CD14-positive monocyte (primary cell): ENCODE results near the gene PXDN. TPM values are rescaled to one million over a fixed set of nuclear protein-coding genes. Genes with fewer than 3 reads are reported as not detected.

ENCODE experiments used
- DNase-seq, 3 donors: peaks; one replicate each; pipeline ENCODE4 v3.0.0-alpha.2; 2011 to 2022
- H2AFZ ChIP-seq: 2 replicates; pipeline ENCODE4 v1.6.0; 2012; ENCODE audit warnings: mild to moderate bottlenecking, low read depth, low read length, inconsistent platforms; ENCODE audit not compliant: insufficient read depth, poor library complexity, severe bottlenecking
- H3K27ac ChIP-seq, 2 donors: 1 replicate in 1 of 2; 2 replicates in 1 of 2; pipeline ENCODE4 v1.5.1; 2012 to 2013; ENCODE audit warnings: low read length in 2 of 2, control low read depth in 1 of 2, inconsistent platforms in 1 of 2, low read depth in 1 of 2, mild to moderate bottlenecking in 1 of 2
- H3K27me3 ChIP-seq, 2 donors: one replicate each; pipeline versions ENCODE4 v1.6.0 to v1.6.1; 2011 to 2013; ENCODE audit warnings: low read length in 2 of 2; ENCODE audit not compliant: control insufficient read depth in 2 of 2, insufficient read depth in 2 of 2
- H3K36me3 ChIP-seq, 2 donors: replicated peaks in 1 of 2; 1 replicate in 1 of 2; 2 replicates in 1 of 2; pipeline versions ENCODE4 v1.5.1 to v1.6.1; 2012 to 2013; ENCODE audit warnings: low read length in 2 of 2, control low read depth in 1 of 2, inconsistent platforms in 1 of 2, mild to moderate bottlenecking in 1 of 2; ENCODE audit not compliant: insufficient read depth in 2 of 2, control insufficient read depth in 1 of 2
- H3K4me1 ChIP-seq, 2 donors: 1 replicate in 1 of 2; 2 replicates in 1 of 2; pipeline versions ENCODE4 v1.5.1 to v1.6.1; 2012 to 2013; ENCODE audit warnings: low read length in 2 of 2, control low read depth in 1 of 2, inconsistent platforms in 1 of 2, mild to moderate bottlenecking in 1 of 2, moderate library complexity in 1 of 2; ENCODE audit not compliant: insufficient read depth in 2 of 2, control insufficient read depth in 1 of 2
- H3K4me2 ChIP-seq: replicated peaks from 2 replicates; pipeline ENCODE3; 2012; ENCODE audit warnings: low read length, moderate library complexity, mild to moderate bottlenecking; ENCODE audit not compliant: poor library complexity, severe bottlenecking; ENCODE audit errors: extremely low read depth
- H3K4me3 ChIP-seq, 3 experiments: fragments of 200-600 bp in 1 of 3; sonication (generic) in 1 of 3; replicated peaks in 1 of 3; 1 replicate in 2 of 3; 2 replicates in 1 of 3; pipeline ENCODE4 v1.5.1; 2011 to 2013; ENCODE audit warnings: low read length in 3 of 3, mild to moderate bottlenecking in 3 of 3, control low read depth in 2 of 3, low read depth in 2 of 3, inconsistent platforms in 1 of 3, moderate library complexity in 1 of 3
- H3K79me2 ChIP-seq: 2 replicates; pipeline ENCODE4 v1.6.0; 2012; ENCODE audit warnings: mild to moderate bottlenecking, control low read depth, inconsistent platforms, low read length, moderate library complexity; ENCODE audit not compliant: insufficient read depth
- H3K9ac ChIP-seq: 2 replicates; pipeline ENCODE4 v1.6.0; 2017; ENCODE audit warnings: low read length, mild to moderate bottlenecking; ENCODE audit not compliant: insufficient read depth, poor library complexity, severe bottlenecking
- H3K9me3 ChIP-seq, 2 donors: replicated peaks in 1 of 2; 1 replicate in 1 of 2; 2 replicates in 1 of 2; pipeline versions ENCODE4 v1.5.1 to v1.6.1; 2012 to 2013; ENCODE audit warnings: low read length in 2 of 2, control low read depth in 1 of 2; ENCODE audit not compliant: control insufficient read depth in 1 of 2, insufficient read depth in 1 of 2
- H4K20me1 ChIP-seq: 2 replicates; pipeline ENCODE4 v1.6.0; 2012; ENCODE audit warnings: mild to moderate bottlenecking, low read length, control low read depth, moderate library complexity; ENCODE audit not compliant: insufficient read depth
- H3K27ac Mint-ChIP-seq, 7 donors: one replicate each; pipeline ENCODE4 v1.8.0; 2020; ENCODE audit warnings: mild to moderate bottlenecking in 7 of 7, mixed read lengths in 7 of 7, moderate library complexity in 6 of 7, inconsistent platforms in 2 of 7
- H3K27me3 Mint-ChIP-seq, 3 donors: one replicate each; pipeline ENCODE4 v1.8.0; 2021 to 2022; ENCODE audit warnings: low read depth in 3 of 3, mild to moderate bottlenecking in 3 of 3, mixed read lengths in 3 of 3, moderate library complexity in 3 of 3, inconsistent platforms in 1 of 3
- H3K36me3 Mint-ChIP-seq, 2 donors: one replicate each; pipeline ENCODE4 v1.8.0; 2020; ENCODE audit warnings: mixed read lengths in 2 of 2, inconsistent platforms in 1 of 2, mild to moderate bottlenecking in 1 of 2
- H3K4me1 Mint-ChIP-seq: one replicate; pipeline ENCODE4 v1.8.0; 2020; ENCODE audit warnings: mild to moderate bottlenecking, mixed read lengths
- H3K4me3 Mint-ChIP-seq, 2 donors: one replicate each; pipeline ENCODE4 v1.8.0; 2020; ENCODE audit warnings: mild to moderate bottlenecking in 2 of 2, mixed read lengths in 2 of 2, moderate library complexity in 1 of 2
- H3K9me3 Mint-ChIP-seq, 7 donors: one replicate each; pipeline ENCODE4 v1.8.0; 2020 to 2022; ENCODE audit warnings: mixed read lengths in 7 of 7, mild to moderate bottlenecking in 6 of 7, moderate library complexity in 6 of 7, inconsistent platforms in 2 of 7
- CTCF ChIP-seq: fragments of 200-600 bp; IDR thresholded peaks from one replicate; pipeline ENCODE4 v1.8.0; 2022; ENCODE audit warnings: antibody characterized with exemption, mild to moderate bottlenecking
- WGBS: methylation state at CpG from one replicate; pipeline ENCODE4 v1.1.5; 2013; ENCODE audit warnings: missing lambda C conversion rate; ENCODE audit not compliant: insufficient coverage; 5-methylcytosine and 5-hydroxymethylcytosine counted together
- intact Hi-C, 2 donors: fragments of 100-400 bp; cut with micrococcal nuclease; formaldehyde crosslinking; loops; one replicate each; pipeline versions ENCODE4 v1.15.0 to v1.15.1; 2023
- polyA plus RNA-seq, 3 donors: library from polyadenylated mRNA; depleted of rRNA in 1 of 3; unstranded in 2 of 3; stranded (reverse) in 1 of 3; fragments of 300-500 nt in 2 of 3; fragments of >200 nt in 1 of 3; fragmentation: Illumina TruSeq in 2 of 3; gene quantifications; 1 replicate in 2 of 3; 2 replicates in 1 of 3; pipeline ENCODE4 v1.2.3, GENCODE V29; 2012 to 2021

PXDN gene
- polyA plus RNA-seq, 3 donors: not detected

DNA sequence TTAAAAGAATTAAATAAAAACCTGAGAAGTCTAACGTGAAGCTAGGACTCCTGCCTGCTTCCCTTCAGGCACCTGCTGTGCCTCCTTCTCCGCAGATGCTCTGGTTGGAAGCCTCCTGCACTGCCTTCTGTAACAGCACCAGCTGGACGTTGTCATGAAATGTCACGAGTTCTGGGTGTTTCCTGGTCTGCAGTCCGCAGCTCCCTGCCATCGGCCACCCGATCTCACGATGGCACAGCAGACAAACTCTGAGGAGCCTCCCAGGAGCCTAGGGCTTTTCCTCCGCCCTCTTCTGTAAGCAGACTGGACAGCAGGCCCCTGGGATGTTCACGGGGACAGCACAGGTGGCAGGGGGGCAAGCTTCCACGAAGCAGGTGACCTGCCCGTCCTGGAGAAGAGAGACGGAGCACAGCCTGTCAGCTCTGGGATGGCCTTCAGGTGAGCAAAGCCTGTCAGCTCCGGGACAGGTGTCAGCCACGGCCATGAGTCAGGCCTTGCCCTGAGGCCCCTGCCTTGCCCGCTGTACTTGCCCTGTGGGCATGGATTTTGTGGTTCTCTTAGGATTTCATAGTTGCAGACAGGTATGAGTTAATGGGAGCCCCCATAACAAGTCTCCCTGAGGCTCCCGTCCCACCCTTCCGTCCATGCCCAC is 110.3 kb downstream of the PXDN start:
- no peaks in the 10 kb centered on the region for H3K27me3 ChIP-seq
- Mint-ChIP-seq H3K27me3 (peaks cover 1 to 5% (median 3%) of the 10 kb centered on the region in 3 donors), H3K36me3 (no peaks in the 10 kb centered on the region), H3K4me3 (no peak overlapping the region), H3K27ac (no peak overlapping the region), H3K4me1 (no peaks in the 10 kb centered on the region), H3K9me3 (peaks cover 0 to 6% (median 0%) of the 10 kb centered on the region in 7 donors)
- 92% methylated on average over 16 of the region's 18 CpGs for WGBS
- intact Hi-C loops: no loop called here
- H3K9me3 ChIP-seq: no peaks in the 10 kb centered on the region
- H3K79me2 ChIP-seq: no peaks in the 10 kb centered on the region
- no peak for DNase-seq
- no peak overlapping the region for H3K4me3 ChIP-seq
- TF ChIP-seq CTCF: no peak
- no peak overlapping the region for H3K9ac ChIP-seq
- no peaks in the 10 kb centered on the region for H4K20me1 ChIP-seq
- H3K4me2 ChIP-seq: no peak overlapping the region
- H3K4me1 ChIP-seq: no peaks in the 10 kb centered on the region
- no peaks in the 10 kb centered on the region for H3K36me3 ChIP-seq
- H2AFZ ChIP-seq: no peak overlapping the region
- no peak overlapping the region for H3K27ac ChIP-seq

- Mint-ChIP-seq H3K9me3 (peaks cover 0 to 6% (median 3%) of the 10 kb centered on the region in 7 donors), H3K36me3 (no peaks in the 10 kb centered on the region), H3K4me3 (no peak overlapping the region), H3K4me1 (no peaks in the 10 kb centered on the region), H3K27ac (no peak overlapping the region), H3K27me3 (peaks cover 1 to 5% (median 3%) of the 10 kb centered on the region in 3 donors)
- no peak overlapping the region for H3K4me2 ChIP-seq
- no peak for DNase-seq
- intact Hi-C loops: no loop called here
- no peak for TF ChIP-seq CTCF
- no peaks in the 10 kb centered on the region for H3K4me1 ChIP-seq
- H4K20me1 ChIP-seq: no peaks in the 10 kb centered on the region
- H3K27ac ChIP-seq: no peak overlapping the region
- H3K9me3 ChIP-seq: no peaks in the 10 kb centered on the region
- no peaks in the 10 kb centered on the region for H3K36me3 ChIP-seq
- no peak overlapping the region for H2AFZ ChIP-seq
- WGBS: 98% methylated on average over 5 of the region's 17 CpGs
- H3K79me2 ChIP-seq: no peaks in the 10 kb centered on the region
- H3K27me3 ChIP-seq: no peaks in the 10 kb centered on the region
- H3K9ac ChIP-seq: no peak overlapping the region
- no peak overlapping the region for H3K4me3 ChIP-seq
These were observed 111.1 kb downstream of the PXDN start for GRCh38 chr2:1633092-1633671.
